ENCODE data around the gene SOS2.

SOS2 gene

DNA sequence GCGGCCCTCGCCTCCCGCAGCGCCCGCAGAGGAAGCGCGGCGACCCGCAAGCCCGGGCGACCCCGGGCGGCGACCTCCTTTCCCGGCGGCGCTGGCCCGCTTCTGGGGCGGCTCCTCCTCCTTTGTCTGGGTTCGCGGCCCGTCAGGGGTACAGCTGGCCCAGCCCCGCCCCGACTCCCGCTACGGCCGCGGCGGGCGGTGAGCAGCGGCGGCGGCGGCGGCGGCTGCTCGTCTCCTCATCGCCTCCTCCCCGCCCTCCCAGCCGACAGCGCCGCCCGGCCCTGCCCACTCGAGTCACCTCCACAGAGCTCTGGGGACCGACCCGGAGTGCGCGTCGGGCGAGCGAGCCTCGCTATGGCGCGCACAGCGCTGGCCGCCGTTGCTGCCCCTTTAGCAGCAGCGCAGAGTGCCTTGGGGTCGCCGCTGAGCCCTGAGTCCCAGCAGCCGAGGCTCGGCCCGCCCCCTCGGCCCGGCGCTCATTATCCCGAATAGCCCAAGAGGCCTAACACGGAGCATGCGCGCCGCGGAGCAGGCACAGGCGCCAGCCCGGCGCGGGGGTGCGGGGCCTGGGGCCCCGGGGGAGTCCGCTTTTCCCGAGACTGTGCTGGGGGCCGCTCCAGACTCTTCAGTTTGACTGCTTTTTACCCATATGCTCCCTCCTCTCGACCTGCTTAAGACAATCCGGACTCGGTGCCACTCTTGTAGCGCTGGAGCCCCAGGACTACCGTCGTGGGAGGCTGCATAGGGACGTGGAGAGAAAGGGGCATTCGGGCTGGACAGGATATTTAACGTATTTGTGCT is at the start of gene SOS2:
TSS of gene SOS2 (minus strand) at position 104 of the 801 bp plus-strand sequence. CDS start 295 bp downstream, outside the sequence.
- DNase-seq (ENCODE audit: low read depth in 2 of 2): peak; percentile 57 to 65

DNA sequence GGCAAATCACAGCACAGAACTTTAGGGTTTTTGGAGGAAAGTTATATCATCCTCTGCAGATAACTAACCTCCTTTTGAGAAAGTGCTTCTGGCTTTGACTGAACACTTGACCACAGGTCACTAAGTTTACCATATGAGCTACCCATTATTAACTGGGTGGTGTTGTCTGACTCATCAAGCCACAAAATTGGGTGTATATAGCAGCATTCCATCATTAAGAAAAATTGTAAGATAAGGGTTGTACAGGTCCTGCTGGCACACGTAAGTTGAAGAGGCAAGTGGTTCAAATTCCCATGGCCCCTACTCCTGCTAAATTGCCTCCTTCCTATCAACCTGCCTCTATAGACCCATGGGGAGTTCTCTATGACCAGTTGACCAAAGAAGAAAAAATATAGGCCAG is 41.1 kb upstream of the SOS2 start:
- DNase-seq (ENCODE audit: low read depth in 2 of 2): no peak

DNA sequence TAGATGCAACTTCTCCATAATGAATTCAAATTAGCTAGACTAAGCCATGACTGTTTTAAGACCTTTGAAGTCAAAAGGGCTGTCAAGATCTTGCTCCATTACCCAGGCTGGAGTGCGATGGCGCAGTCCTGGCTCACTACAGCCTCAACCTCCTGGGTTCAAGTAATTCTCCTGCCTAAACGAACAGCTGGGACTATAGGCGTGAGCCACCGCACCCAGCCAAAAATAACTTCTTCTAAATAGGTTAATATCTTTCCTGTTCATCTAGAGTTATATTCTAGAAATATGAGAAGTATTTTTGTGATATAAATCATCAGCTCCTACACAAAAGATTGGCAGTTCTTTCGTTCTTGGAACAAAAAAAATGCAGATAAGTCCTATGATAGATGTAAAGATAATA is 39.6 kb upstream of the SOS2 start:
- DNase-seq (ENCODE audit: low read depth in 2 of 2): no peak

DNA sequence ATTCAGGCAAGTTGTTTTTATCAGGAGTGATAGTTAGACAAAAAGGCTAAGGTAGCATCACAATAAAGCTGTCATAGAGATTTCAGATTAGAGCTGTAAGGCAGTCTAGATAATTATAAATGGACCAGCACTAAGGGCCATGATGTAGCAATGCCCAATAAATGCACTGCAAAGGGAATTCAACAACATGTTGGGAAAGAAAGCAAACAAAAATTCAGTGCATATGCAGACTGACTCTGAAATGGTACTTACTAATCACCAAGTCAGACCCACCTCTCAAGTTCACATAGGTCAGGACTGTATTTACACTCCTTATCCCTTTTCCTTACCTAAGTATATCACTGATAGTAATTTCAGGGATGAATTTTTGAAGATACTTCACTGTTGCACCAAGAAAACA is 33.7 kb upstream of the SOS2 start:
- no peak for DNase-seq (ENCODE audit: low read depth in 2 of 2)

DNA sequence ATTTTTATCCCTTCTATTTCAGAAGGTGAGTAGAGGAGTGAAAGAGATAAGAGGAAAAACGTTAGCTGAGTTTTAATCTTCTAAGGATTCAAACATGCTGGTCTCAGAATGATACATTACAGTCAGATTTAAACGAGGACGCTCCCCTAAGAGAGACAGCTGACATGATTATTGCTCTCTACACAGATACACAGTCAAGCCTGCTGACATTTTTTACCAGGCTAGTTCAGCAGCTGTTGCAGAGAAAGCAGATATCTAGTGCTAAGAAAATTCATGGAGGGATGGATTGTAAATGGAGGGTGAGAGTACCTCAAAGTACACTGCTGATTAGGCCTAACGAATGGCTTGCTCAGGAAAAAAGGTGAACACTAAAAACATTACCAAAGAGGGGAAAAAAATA is 31.9 kb upstream of the SOS2 start:
- no peak for DNase-seq (ENCODE audit: low read depth in 2 of 2)

DNA sequence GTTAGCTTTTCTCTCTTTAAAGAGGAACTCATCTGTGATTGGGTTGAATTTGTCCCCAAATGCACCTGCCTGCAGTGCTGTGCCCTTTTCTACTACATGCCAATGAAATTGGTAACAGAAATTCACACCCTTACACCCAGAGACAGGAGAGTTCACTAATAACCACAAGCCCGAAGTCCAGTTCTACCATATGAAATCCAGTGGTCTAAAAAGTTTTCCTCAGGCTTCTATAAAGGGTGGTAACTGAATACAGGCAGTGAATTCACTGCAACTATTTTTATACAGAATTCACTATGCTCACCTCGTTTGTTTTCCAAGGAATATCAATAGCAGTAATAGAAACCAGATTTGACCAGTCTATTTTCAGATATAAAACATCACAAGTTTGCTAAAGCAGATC is 31.5 kb upstream of the SOS2 start:
- DNase-seq (ENCODE audit: low read depth in 2 of 2): no peak

DNA sequence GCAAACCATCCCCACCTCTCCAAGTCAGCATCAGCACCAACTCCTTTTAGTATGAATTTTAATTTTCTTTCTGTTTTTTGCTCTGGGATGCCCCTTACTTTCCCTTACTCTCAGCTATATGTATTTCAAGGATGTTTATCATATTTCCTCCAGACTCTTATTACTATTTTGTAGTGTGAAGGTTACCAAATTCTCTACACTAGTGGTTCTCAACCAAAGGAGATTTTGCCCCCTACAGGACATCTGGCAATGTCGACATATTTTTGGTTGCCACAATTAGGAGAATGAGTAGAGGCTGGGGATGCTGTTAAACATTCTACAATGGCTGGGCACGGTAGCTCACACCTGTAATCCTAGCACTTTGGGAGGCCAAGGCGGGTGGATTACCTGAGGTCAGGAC is 29.1 kb upstream of the SOS2 start:
- no peak for DNase-seq (ENCODE audit: low read depth in 2 of 2)

DNA sequence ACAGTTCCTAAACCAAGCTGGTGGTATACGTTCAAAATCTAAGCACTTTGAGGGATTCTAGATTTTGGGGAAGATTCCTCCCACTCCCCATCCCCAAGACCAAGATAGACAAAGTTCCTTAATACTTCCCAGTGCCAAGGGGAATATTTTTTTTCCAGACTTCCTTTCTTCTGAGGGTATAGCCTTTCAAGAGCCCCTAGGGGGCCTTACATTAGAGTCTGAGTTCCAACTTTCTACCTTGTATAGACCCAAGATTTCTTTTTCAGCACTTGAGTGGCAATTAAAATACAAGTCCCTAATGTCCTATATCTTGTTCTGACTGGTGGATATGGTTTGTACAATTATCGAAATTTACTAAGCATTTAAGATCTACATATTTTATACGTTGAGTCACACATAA is 28.7 kb upstream of the SOS2 start:
- no peak for DNase-seq (ENCODE audit: low read depth in 2 of 2)

DNA sequence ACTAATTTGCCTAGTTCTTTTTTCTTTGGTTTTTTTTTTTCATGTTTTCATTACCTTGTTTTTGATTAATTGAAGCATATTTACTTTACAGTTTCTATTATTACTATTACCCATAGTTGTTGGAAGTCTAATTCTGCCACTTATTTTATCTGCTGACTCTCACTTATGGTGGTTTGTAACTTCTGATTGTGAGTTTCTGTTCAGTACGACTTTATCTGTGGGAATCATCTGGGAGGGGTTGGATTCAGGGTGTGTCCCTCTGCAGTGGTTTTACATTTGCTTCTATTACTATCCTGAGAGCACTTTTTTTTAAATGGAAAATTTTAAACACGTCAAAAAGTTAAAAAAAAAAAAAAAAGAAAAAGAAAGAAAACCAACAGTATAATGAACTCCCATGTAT is 26.4 kb upstream of the SOS2 start:
- DNase-seq (ENCODE audit: low read depth in 2 of 2): no peak

DNA sequence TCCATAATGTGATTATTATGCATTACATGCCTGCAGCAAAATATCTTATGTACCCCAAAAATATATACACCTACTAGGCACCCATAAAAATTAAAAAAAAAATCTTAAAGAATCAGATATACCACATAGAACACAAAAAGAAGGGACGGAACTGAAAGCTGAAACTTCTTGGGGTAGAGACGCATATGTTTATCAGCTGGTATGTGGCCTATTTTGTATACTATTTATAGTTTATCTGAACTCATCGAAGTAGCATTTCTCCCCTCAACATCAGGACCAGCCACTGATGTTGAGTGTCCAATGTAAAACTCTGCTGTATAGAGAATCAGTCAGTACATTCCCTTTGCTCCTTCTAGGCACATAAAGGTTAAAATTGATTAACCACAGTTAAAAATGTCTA is 22.9 kb upstream of the SOS2 start:
- no peak for DNase-seq (ENCODE audit: low read depth in 2 of 2)

DNA sequence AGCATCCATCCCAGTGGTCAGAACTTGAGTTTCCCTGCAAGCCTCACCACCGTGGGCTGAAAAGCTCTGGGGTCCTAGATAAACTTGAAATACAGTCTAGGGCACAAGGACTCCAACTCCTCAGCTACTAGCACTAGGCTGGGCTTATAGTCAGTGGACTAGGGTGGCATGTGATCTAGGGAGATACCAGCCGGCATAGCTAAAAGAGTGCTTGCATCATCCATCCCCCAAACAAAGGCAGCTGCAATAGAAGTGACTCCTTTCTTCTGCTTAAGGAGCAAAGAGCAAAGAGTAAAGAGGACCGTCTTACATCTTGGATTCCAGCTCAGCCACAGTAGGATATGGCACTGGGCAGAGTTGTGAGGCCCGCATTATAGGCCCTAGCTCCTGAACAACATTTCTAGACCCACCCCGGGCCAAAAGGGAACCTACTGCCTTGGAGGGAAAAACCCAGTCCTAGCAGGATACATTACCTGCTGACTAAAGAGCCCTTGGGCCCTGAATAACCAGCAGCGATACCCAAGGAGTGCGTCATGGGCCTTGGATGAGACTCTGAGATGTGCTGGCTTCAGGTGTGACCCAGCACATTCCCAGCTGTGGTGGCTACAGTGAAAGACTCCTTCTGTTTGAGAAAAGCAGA is 17.9 kb upstream of the SOS2 start:
- DNase-seq (ENCODE audit: low read depth in 2 of 2): no peak

DNA sequence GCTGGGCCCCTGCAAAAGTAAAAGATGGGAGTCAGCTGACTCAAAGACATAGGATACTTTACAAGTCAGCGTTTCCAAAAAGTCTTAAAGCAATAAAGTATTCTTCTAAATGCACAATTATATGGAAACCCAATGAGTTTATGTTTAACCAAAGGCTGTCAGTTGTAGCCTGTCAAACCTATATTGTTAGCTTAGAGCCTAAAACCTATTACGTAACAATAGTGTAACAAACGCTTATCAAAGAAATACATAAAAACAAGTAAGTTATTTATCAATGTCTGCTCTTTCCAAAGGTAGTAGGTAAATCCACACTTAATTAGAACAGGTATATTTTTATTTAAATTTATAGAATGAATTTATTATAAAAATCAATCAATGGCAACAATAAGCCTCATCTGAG is 15.9 kb upstream of the SOS2 start:
- no peak for DNase-seq (ENCODE audit: low read depth in 2 of 2)

DNA sequence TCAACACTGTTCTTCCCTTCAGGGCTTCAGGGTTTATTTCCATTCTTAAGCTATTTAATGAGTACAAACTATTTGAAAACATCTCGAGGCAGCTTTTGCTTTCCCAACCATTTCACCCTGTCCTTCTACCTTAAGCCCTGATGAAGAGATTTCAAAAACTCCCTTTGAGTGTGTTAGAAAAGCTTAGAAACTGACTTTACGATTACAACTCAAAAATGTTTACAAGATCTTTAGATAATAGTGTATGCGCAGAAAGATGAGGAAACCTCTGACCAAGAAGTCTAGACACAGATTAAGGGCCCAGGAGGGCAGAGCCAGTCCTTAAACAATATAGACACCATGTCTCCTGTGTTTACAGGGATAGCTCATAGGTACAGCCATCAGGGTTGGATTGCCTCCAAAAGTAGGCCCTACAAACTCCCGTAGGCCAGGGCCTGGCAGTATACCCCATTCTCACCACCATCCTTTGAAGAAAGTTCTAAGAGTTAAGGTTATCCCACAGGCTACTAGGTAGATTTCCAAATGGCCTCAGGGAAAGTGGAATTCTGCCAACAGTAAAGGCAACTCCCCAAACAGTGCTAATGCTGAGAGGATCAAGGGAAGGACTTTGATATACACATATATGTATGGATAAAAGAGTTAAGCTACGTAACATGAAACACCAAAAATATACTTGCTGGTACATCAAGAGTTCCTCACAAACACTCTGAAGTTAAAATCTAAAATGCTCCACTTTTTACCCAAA is 11.4 kb upstream of the SOS2 start:
- DNase-seq (ENCODE audit: low read depth in 2 of 2): no peak

DNA sequence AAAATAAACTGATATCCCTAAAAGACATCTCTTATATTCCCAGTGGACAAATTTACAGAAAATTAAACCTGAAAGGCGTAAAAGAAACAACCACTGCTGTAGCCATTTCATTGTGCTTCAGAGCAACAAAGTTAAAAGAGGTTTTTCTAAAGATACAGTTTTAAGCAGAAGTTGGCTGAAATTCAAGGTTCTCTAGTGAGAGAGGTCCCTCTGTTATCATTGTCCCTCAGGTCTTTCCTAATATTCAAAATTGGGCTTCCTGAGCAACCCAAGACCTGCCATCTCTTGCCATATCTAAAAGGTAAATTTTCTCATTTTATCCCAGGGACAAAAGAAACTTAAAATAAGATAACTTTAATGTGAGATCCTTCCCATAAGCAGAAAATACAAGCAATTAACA is 10.7 kb upstream of the SOS2 start:
- no peak for DNase-seq (ENCODE audit: low read depth in 2 of 2)

DNA sequence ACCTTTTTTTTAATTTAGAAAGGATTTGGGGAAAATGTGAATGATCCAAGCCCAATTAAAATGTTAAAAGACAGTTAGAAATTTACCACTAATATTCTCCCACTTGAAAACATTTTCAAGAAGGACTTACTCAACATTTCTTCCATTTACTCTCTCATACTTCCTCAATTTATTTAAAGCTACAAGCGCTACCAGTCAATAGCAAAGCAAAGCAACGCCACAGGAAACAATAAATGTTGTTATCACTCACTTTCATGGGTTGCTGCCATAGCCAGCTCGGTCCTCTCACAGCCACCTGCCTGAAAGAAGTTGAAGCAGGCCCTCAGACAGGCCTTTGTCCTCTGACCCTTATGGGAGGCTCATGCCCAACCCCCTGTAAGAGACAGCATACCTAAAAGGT is 6.0 kb upstream of the SOS2 start:
- no peak for DNase-seq (ENCODE audit: low read depth in 2 of 2)

DNA sequence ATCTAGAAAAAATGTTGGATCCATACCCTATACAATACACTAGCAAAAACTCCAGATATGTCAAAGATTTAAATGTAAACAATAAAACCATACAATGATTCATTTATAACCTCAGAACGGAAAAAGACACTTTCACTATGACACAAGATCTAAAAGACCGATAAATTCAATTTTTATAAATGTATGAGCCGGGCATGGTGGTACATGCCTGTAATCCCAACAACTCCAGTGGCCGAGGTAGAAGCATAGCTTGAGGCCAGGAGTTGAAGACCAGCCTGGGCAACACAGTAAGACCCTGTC is 2.5 kb upstream of the SOS2 start:
- no peak for DNase-seq (ENCODE audit: low read depth in 2 of 2)

DNA sequence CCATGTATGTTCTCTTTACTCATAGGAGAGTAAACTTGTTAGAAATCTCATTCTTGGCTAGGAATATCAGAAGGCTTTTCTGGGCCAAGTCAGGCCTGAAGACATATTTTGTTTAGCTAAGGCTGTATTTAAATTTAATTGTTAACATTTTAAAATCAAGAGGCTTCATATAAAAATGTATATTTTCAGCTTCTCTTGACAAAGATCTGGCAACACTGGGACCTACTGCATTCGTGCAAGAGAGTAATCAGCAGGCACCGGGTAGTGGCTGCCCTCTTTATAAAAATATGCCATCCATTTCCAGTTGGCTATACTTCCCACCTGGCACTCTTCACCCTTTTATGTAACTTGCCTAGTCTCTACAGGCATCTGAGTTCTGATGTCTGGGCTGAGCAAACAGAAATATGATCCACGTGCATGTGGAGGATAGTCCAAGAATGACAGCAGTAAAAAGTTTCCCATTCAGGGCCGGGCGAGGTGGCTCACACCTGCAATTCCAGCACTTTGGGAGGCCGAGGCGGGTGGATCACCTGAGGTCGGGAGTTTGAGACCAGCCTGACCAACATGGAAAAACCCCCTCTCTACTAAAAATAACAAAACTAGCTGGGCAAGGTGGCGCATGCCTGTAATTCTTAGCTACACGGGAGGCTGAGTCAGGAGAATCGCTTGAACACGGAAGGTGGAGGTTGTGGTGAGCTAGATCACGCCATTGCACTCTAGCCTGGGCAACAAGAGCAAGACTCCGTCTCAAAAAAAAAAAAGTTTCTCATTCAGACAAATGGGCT is 2.0 kb upstream of the SOS2 start:
- no peak for DNase-seq (ENCODE audit: low read depth in 2 of 2)

DNA sequence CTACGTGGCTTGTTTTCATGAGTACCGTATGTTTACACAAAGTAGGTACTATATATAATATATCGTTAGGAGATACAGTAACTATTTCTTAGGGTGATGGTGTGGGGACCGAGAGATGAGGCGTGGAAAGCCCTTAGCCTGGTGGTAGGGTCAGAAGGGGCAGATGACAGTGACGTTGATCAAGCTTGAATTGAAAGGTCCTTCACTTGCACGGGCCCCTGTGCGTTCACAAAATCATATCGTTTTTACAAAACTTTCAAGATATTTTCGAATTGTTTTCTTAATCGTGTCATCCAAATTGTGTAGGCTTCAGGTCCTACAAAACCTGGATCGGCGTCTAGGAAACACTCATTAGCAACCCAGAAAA is 881 bp upstream of the SOS2 start:
- no peak for DNase-seq (ENCODE audit: low read depth in 2 of 2)

DNA sequence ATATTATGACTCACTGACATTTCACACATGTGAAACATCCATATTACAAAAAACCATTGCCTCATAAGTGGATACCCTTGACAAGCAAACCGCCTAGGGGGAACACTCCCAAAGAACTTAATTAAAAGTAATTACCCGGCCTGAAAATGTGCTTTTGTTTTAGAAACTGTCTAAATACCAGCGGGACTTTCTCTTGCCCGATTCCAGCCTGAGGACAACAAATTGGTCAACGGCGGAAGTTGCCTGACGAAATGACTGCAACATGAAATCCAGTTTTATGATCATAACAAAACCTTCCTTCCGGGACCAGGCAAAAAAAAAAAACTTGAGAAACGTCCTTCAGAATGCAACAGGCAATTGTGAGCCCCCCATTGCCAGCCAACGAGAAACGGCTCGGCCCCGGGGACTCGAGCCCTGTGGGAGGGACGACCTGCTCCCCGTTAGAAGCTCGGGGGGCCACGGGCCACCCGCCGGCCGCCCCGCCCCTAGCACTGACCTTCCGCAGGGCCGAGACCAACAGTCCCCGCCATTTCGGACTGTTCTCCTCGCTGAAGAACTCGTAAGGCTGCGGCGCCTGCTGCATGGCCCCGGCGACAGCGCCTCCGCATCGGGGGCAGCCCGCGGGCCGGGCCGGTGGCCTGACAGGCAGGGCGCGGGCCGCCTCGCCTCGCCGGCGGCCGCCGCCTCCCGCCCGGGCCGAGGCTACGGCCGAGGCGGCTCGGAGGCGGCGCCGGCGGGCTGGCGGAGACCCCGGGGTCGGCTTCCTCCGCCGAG is 490 bp downstream of the SOS2 start:
- DNase-seq (ENCODE audit: low read depth in 2 of 2): peak in 1 of 2 donors; percentile 4

DNA sequence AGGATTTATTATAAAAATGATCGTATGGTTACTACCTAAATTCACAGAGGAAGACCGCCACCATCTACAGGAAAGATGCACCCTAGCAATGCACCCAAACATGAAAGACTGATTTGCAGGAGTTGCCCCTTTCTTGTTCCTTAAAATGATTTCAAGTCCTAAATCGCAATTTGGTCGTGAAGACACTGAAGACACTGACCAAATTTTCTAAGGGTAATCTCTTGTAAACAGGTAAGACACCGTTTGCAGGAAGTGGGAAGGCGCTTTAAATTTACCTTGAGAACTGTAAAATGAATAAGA is 1.0 kb downstream of the SOS2 start:
- no peak for DNase-seq (ENCODE audit: low read depth in 2 of 2)

DNA sequence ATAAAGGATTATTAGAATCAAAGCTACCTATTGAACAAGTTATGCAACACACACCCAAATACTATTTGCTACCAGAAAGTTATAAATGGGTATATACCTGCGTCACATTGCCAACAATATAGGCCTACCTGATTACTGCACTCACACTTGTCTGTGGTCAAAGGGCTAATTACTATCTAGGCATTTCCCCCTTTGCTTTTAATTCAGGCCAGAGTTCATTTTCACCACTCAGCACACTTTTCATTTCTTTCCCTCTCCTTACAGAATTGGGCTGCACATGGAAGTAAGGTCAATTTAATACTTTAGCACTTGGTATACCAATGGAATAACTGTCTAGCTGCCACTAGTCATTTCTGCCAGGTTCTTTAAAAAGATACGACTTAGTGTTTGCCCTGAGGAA is 1.7 kb downstream of the SOS2 start:
- DNase-seq (ENCODE audit: low read depth in 2 of 2): no peak

DNA sequence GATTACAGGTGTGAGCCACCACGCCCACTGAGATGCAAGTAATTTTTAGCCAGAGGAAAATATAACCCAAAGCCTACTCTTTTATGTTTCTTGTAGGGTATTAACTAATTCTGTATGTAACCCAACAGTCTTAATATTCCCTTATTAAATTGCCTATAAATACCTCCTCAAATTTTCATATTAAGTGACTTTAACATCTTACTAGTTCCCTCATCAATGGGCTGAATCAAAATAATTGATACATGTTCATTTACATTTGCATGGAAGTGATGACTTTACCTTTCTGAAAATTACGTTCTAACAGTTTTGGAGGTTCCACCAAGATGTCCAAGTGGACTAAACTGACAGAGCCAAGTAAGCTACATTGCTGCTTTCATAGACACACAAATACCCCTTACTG is 3.1 kb downstream of the SOS2 start:
- no peak for DNase-seq (ENCODE audit: low read depth in 2 of 2)

Measured in stimulated activated CD8-positive, alpha-beta memory T cell treated with anti-CD3 and anti-CD28 coated beads, Interleukin-2, amount 100 ng/mL, for 1 hour (primary cell).